H1 (cell line): ENCODE results near the gene OLR1. TPM values are rescaled to one million over a fixed set of nuclear protein-coding genes. Genes with fewer than 3 reads are reported as not detected.

Experiments
- PHF8 ChIP-seq: fragments of 200-600 bp; sonication (generic); conservative IDR thresholded peaks from 2 replicates; pipeline ENCODE4 v1.7.1; 2012; ENCODE audit warnings: low read depth, mild to moderate bottlenecking, inconsistent platforms, low read length, moderate library complexity
- RXRA ChIP-seq: IDR thresholded peaks from 2 replicates; pipeline ENCODE4 v1.6.1; 2011; ENCODE audit warnings: low read depth, mild to moderate bottlenecking, low read length, moderate library complexity; ENCODE audit not compliant: insufficient read depth
- SIN3A ChIP-seq, 2 experiments: IDR thresholded peaks in 1 of 2; conservative IDR thresholded peaks in 1 of 2; 2 replicates each; pipeline ENCODE4 v1.6.1; 2011 to 2012; ENCODE audit warnings: low read length in 2 of 2, improper control_type of control experiment in 1 of 2, low read depth in 1 of 2, mild to moderate bottlenecking in 1 of 2
- polyA plus RNA-seq, 7 experiments: library from polyadenylated mRNA; depleted of rRNA in 3 of 7; stranded (reverse) in 5 of 7; unstranded in 2 of 7; fragments of >200 nt in 5 of 7; fragments of 200-250 nt in 2 of 7; gene quantifications; 1 replicate in 5 of 7; 2 replicates in 1 of 7; 4 replicates in 1 of 7; pipeline versions ENCODE4 v1.2.1 to v1.2.3, GENCODE V29; 2011 to 2013; ENCODE audit warnings: missing spikeins in 2 of 7, mixed read lengths in 2 of 7
- total RNA-seq: library from RNA; stranded (reverse); fragmentation: NEBNext Ultra II Directional; extraction: Animal tissue kit (Norgen Biotek cat#: 25700); gene quantifications from 2 replicates; pipeline ENCODE4 v1.2.1, GENCODE V29; 2021

OLR1 gene
- total and polyA plus RNA-seq, 2 of the 8 experiments (the other 6 are each of a cell fraction or from before 2014, with no cell fraction given), result not detected

DNA sequence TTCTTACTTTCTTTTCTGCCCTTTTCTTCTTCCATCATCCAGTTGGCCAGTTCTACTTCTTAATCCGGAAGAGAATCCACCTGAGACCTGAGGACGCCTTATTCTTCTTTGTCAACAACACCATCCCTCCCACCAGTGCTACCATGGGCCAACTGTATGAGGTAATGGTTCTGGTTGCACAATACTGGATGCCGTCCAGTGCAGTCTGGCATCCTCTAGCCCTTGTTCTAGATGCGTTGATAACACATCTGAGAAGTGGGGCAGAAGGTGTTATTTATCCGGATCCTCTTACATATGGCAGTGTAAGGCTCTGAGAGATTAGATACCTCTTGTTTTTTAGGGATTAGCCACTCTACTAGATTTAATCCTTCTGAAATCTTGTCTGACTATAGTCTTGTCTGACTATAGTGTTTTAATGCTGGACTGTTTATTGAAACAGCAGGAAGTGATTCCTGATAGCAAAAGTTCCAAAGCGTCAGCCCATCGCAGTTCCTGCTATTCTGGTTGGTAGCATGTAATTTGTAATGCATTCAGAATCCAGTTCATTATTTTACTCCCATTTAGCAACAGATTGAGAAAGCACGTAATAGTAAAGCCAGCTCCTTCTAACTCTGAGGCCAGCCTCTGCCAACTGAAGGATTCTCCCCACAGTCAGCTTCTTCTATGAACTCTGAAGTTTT is 48.6 kb upstream of the OLR1 start (continued):
- TF ChIP-seq RXRA, result no peak
- no peak for TF ChIP-seq PHF8
- TF ChIP-seq SIN3A (conservative IDR thresholded peaks at IDR 0.05 in 1 of 2, IDR thresholded peaks at IDR 0.05 in 1 of 2; ENCODE audit: low read depth in 1 of 2, low read length in 2 of 2), result no peak
- TF ChIP-seq, all 59 proteins: peak for 0
